ENCODE data around the gene DOC2B. TPM values are rescaled to one million over a fixed set of nuclear protein-coding genes. Genes with fewer than 3 reads are reported as not detected.

DOC2B gene
- total and polyA plus RNA-seq, 8 donors: 2.4 to 6.9 (median 3.4) TPM

DNA sequence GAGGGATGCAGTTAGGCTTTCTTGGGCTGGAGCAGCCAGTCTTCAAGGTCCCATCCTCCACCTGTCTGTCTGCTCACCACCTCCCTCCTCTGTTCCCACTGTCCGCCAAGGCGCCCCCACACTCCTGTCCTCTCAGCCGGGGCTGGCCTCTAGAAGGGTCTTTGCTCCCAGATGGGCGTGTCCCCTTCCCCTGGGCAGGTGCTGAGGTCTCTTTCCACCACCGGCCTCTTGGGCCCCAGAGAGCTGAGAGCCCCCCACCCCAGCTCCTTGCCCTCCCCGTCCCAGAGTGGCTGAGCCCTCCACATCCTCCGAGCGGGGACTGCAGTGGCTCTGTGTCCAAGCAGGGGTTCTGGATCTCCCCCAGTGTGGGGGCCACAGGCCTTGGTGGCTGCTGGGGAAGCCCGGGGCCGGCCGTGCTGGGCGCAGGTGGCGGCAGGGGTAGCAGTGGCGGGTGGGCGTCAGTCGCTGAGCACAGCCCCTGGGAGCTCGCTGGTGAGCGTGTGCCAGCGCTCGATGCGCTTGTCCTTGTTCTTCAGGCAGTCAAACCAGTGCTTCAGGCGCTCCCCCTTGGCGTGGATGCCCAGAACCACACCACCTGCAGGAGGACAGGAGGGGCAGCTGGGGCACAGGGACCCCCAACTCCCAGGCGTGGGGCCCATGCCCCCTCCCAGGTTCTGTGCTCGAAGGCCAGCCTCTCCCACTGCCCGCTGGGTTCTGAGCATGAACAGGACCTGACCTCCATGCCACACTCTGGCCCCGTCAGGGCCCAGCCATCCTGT, 34.3 kb downstream of the DOC2B start:
- Histone ChIP-seq H3K27me3 (peaks cover 0 to 11% of the 10 kb centered on the region in 2 donors), H3K4me3 (no peak overlapping the region), H3K27ac (no peak overlapping the region), H3K9me3 (no peaks in the 10 kb centered on the region), H3K4me1 (peaks cover 0 to 11% of the 10 kb centered on the region in 2 donors), H3K36me3 (peaks cover 0 to 15% of the 10 kb centered on the region in 2 donors)
- TF ChIP-seq, protein P1, sequence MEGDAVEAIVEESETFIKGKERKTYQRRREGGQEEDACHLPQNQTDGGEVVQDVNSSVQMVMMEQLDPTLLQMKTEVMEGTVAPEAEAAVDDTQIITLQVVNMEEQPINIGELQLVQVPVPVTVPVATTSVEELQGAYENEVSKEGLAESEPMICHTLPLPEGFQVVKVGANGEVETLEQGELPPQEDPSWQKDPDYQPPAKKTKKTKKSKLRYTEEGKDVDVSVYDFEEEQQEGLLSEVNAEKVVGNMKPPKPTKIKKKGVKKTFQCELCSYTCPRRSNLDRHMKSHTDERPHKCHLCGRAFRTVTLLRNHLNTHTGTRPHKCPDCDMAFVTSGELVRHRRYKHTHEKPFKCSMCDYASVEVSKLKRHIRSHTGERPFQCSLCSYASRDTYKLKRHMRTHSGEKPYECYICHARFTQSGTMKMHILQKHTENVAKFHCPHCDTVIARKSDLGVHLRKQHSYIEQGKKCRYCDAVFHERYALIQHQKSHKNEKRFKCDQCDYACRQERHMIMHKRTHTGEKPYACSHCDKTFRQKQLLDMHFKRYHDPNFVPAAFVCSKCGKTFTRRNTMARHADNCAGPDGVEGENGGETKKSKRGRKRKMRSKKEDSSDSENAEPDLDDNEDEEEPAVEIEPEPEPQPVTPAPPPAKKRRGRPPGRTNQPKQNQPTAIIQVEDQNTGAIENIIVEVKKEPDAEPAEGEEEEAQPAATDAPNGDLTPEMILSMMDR (IDR thresholded peaks at IDR 0.05): no peak
- DNase-seq (peak in 2 of 4 donors; percentile 27 to 70), ATAC-seq (no peak)
- intact Hi-C loops (cut with DNase I): no loop called here

DNA sequence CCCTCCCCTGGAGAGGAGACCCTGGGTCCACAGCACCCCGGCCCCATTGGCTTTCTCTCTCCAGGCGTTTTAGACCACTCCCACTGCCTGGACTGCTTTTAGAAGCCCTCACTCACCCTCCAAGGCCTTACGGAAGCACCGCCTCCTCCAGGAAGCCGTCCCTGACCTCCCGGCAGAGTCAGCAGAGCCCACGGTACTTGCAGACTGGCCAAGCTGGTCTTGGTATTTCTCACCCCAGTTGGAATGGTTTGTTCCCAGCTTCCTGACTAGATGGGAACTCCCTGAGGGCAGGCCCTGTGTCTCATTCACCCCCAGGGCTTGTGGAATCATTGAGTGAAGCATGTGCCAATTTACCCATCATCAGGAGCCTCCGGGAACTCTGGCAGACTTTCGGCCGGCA, 34.9 kb downstream of the DOC2B start:
- Histone ChIP-seq H3K4me1 (peaks cover 0 to 11% of the 10 kb centered on the region in 2 donors), H3K9me3 (no peaks in the 10 kb centered on the region), H3K27ac (no peak overlapping the region), H3K27me3 (peaks cover 0 to 11% of the 10 kb centered on the region in 2 donors), H3K4me3 (no peak overlapping the region), H3K36me3 (peaks cover 0 to 11% of the 10 kb centered on the region in 2 donors)
- TF ChIP-seq, protein P1 (IDR thresholded peaks at IDR 0.05): no peak
- DNase-seq: peak in 1 of 4 donors; percentile 20
- intact Hi-C loops (cut with DNase I): no loop called here
- ATAC-seq: no peak

DNA sequence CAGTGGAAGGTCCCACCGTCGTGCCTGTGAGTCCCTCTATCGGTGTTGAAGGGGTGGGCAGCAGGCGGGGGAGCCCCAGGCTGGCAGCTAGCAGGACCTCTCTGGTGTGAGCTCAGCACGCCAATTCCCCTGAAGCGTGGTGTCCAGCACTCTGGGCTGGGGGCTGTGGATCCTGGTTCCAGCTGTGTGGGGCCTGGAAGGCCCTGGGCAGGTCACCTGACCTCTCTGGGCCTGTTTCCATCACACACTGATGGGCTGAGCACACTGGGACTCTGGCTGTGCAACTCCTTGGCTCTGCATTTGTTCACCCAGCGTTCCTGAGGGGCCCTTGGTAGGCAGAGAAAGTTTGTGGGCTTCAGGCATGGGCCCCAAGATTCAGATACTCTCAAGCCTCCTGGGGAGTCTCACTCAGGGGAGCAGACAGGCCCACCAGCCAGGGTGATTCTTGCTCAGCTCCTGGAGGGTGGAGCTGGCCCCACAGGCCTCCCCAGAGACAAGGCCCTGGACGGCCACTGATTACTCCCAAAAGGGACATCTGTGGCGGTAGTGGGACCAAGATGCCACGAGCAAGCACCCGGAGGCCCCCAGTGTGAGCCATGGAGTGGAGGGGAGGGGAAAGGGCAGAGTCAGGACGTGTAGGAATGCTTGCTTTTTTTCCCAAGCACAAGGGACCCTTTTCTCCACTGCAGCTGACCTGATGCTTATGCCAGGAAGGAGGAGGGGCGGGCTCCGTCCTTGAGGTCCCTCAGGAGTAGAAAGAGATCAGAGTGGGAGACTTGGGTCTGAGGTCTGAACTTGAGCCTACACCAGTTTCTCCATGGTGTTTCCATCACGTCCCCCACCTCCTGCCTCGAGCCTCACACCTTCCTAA, 35.5 kb downstream of the DOC2B start:
- Histone ChIP-seq H3K9me3 (no peaks in the 10 kb centered on the region), H3K27me3 (peaks cover 0 to 11% of the 10 kb centered on the region in 2 donors), H3K4me3 (no peak overlapping the region), H3K36me3 (peaks cover 0 to 11% of the 10 kb centered on the region in 2 donors), H3K27ac (no peak overlapping the region), H3K4me1 (peaks cover 0 to 11% of the 10 kb centered on the region in 2 donors)
- intact Hi-C loops (cut with DNase I): no loop called here
- ATAC-seq (no peak), DNase-seq (peak in 2 of 4 donors; percentile 31)
- TF ChIP-seq, protein P1 (IDR thresholded peaks at IDR 0.05): no peak

DNA sequence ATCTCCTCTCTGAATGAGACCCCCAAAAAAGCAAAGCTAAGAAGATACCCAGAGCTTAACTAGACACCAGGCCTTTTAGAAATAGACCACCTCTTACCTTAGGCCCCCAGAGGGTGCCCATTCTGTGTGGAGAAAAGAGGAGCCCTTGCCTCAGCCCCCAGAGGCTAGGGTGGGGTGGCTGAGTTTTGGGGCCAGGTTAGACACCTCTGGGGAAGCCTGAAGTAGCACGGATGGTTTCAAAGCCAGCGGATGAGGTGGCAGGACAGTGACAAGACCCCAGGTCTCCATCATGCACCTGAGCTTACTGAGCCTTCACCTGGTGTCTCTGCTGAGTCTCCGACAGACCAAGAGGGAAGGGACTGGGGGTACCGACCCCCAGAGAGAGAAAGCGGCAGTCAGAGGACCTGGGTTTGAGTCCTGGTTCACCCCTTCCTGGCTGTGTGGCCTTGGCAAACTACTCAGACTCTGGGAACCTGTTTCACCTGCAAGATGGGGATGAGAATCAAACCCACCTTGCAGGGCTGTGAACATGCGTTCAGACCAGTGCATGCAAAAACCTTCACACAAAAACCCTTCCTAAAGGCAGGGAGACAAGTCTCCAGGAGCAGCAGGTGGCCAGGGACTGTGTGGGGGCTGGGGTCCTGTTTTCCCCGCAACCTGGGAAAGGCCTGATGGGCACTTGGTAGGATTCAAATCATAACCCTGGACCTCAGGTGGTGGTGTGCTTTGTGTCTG, 36.3 kb downstream of the DOC2B start:
- H3K27me3 ChIP-seq: peaks cover 0 to 11% of the 10 kb centered on the region in 2 donors
- H3K9me3 ChIP-seq: no peaks in the 10 kb centered on the region
- no peak overlapping the region for H3K27ac ChIP-seq
- intact Hi-C loops (cut with DNase I): no loop called here
- TF ChIP-seq, protein P1 (IDR thresholded peaks at IDR 0.05): no peak
- ATAC-seq (no peak), DNase-seq (peak in 1 of 4 donors; percentile 22)
- H3K4me3 ChIP-seq: no peak overlapping the region
- H3K4me1 ChIP-seq: peaks cover 0 to 11% of the 10 kb centered on the region in 2 donors
- peaks cover 0 to 11% of the 10 kb centered on the region in 2 donors for H3K36me3 ChIP-seq

All from left lung (tissue), 10 donors.